Hepatocyte (in vitro differentiated cells): ENCODE results near the gene LIME1.

Source experiments
- EZH2phosphoT487 ChIP-seq: fragments of 200-600 bp; sonication (generic); IDR thresholded peaks from one replicate; pipeline ENCODE4 v1.6.1; 2018; ENCODE audit warnings: antibody characterized with exemption, mild to moderate bottlenecking, low read depth, moderate library complexity; ENCODE audit not compliant: unreplicated experiment, severe bottlenecking
- TF ChIP-seq, protein P1 (sequence below): fragments of 200-600 bp; sonication (generic); IDR thresholded peaks from 2 replicates; pipeline ENCODE4 v1.5.1; 2016; ENCODE audit warnings: antibody characterized with exemption, mild to moderate bottlenecking; ENCODE audit not compliant: poor library complexity

DNA sequence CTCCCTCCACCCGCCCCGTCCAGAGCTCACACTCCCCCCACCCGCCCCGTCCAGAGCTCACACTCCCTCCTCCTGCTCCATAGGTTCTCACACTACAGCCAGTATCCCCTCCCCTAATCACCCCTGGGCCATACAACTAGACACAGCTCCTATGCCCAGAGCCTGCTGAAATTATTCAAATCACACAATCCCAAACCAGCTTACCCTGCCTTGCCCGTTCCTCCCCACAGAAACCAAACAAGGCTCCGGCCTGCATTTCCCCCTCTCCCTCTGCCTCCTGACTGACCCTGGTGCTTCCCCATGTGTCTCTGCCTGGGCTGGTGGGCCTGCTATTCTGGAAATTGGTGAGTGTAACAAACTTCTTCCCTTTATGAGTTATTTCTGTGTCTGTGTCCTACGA is 21.7 kb downstream of the LIME1 start:
- TF ChIP-seq, protein P1, sequence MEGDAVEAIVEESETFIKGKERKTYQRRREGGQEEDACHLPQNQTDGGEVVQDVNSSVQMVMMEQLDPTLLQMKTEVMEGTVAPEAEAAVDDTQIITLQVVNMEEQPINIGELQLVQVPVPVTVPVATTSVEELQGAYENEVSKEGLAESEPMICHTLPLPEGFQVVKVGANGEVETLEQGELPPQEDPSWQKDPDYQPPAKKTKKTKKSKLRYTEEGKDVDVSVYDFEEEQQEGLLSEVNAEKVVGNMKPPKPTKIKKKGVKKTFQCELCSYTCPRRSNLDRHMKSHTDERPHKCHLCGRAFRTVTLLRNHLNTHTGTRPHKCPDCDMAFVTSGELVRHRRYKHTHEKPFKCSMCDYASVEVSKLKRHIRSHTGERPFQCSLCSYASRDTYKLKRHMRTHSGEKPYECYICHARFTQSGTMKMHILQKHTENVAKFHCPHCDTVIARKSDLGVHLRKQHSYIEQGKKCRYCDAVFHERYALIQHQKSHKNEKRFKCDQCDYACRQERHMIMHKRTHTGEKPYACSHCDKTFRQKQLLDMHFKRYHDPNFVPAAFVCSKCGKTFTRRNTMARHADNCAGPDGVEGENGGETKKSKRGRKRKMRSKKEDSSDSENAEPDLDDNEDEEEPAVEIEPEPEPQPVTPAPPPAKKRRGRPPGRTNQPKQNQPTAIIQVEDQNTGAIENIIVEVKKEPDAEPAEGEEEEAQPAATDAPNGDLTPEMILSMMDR, result no peak
- no peak for TF ChIP-seq EZH2phosphoT487
